ENCODE measurements around the gene CLEC18C.
"Not testable (repeated sequence)": the region's sequence is repeated elsewhere in the genome, so short reads cannot be mapped to it uniquely, and the experiment has no call there.

DNA sequence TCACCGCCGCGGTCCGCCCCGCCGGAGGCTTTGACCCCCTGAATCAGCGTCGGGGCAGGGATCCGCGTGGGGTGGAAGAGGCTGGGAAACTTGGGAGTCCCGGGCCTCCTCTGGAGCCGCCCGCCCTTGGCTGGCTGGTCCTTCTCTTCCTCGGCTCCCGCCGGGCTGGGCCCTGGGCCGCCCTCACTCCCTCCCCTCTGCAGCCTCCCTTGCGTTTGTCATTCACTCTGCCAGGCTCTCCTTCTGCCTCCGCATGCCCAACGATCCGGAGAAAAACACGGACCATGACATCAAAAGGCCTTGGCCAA lies 15.0 kb downstream of the CLEC18C start:
- TF ChIP-seq, protein P1, sequence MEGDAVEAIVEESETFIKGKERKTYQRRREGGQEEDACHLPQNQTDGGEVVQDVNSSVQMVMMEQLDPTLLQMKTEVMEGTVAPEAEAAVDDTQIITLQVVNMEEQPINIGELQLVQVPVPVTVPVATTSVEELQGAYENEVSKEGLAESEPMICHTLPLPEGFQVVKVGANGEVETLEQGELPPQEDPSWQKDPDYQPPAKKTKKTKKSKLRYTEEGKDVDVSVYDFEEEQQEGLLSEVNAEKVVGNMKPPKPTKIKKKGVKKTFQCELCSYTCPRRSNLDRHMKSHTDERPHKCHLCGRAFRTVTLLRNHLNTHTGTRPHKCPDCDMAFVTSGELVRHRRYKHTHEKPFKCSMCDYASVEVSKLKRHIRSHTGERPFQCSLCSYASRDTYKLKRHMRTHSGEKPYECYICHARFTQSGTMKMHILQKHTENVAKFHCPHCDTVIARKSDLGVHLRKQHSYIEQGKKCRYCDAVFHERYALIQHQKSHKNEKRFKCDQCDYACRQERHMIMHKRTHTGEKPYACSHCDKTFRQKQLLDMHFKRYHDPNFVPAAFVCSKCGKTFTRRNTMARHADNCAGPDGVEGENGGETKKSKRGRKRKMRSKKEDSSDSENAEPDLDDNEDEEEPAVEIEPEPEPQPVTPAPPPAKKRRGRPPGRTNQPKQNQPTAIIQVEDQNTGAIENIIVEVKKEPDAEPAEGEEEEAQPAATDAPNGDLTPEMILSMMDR (tag by site-specific recombination; IDR thresholded peaks at IDR 0.05): not testable (repeated sequence)
- TF ChIP-seq, protein P2, sequence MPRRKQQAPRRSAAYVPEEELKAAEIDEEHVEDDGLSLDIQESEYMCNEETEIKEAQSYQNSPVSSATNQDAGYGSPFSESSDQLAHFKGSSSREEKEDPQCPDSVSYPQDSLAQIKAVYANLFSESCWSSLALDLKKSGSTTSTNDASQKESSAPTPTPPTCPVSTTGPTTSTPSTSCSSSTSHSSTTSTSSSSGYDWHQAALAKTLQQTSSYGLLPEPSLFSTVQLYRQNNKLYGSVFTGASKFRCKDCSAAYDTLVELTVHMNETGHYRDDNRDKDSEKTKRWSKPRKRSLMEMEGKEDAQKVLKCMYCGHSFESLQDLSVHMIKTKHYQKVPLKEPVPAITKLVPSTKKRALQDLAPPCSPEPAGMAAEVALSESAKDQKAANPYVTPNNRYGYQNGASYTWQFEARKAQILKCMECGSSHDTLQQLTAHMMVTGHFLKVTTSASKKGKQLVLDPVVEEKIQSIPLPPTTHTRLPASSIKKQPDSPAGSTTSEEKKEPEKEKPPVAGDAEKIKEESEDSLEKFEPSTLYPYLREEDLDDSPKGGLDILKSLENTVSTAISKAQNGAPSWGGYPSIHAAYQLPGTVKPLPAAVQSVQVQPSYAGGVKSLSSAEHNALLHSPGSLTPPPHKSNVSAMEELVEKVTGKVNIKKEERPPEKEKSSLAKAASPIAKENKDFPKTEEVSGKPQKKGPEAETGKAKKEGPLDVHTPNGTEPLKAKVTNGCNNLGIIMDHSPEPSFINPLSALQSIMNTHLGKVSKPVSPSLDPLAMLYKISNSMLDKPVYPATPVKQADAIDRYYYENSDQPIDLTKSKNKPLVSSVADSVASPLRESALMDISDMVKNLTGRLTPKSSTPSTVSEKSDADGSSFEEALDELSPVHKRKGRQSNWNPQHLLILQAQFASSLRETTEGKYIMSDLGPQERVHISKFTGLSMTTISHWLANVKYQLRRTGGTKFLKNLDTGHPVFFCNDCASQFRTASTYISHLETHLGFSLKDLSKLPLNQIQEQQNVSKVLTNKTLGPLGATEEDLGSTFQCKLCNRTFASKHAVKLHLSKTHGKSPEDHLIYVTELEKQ (tag by site-specific recombination; IDR thresholded peaks at IDR 0.05; ENCODE audit: borderline replicate concordance): not testable (repeated sequence)

Measured in HEK293 (cell line).